GM18867 (cell line): Measurements from ENCODE around the gene SHISA6.

Source experiments
- ATAC-seq: cut with Tn5 transposase; IDR thresholded peaks from one replicate; pipeline ENCODE4 v1.9.1; 2021; ENCODE audit warnings: mild to moderate bottlenecking, moderate library complexity; ENCODE audit not compliant: unreplicated experiment

SHISA6 gene

DNA sequence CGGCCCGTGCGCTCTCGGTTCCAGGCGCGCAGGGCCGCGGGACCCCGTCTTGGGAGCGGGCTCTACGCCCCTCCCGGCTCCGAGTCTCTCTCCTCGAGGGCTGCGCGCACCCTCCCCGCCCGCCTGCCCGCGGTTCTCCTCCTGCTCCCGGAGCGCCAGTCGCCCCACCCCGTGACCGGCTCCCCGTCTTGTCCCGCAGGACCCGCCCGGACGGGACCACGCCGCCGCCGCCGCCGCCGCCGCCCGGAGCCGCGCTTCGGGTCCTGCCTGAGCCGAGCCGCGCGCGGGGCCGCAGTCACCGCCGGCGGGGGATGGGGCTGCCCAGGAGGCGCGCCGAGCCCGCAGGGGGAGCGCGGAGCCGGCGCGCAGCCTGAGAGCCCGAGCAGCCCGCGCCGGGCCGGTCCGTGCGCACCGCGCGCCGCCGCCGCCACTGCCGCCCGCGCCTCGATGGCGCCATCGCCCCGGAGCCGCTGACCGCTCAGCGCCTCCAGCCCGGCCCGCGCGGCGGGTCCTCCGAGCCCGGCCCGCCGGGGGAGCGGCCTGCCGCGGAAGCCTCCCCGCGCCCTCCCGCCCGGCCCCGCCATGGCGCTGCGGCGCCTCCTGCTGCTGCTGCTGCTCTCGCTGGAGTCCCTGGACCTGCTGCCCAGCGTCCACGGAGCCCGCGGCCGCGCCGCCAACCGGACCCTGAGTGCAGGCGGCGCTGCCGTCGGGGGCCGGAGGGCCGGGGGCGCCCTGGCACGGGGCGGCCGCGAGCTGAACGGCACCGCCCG, at the start of gene SHISA6:
Gene SHISA6, plus strand, starts transcription at position 373 of the 770 bp plus-strand sequence.
- ATAC-seq = no peak

DNA sequence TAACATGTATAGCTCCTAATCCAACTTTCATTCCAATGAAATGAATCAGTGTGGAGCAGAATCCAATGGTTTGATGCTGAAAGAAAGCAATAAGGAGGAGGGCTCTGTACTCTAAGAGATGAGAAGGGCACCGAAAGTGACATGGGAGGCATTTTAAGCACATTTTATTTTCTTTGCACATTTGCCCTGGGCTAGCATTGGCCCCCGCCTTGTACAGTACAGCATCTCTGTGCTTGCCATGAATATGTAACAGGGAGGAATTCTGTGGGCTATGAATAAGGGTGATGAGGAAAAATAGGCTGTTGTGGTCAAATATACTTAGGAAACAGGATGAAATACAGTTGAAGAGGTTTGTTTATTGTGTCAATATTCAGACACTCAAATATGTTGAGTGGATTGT, 45.2 kb upstream of the SHISA6 start:
- no peak for ATAC-seq

DNA sequence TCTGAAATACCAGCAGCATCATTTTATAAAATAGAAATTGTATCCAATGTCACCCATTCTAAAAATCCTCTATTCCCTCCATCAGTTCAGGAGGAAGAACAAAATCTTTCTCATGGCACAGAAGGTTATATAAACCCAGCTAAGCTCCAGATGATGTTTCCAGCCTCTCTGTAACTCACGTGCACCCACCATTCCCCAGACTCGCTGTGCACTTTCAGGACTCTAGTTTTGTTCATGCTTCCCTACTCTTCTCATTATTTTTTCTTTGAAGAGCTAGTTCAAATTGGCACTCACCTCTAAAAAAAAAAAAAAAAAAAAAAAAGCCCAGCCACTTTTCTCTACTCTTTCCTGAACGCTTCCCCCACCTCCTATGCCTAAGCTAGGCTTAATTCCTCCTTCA, 36.0 kb upstream of the SHISA6 start:
- ATAC-seq = no peak

DNA sequence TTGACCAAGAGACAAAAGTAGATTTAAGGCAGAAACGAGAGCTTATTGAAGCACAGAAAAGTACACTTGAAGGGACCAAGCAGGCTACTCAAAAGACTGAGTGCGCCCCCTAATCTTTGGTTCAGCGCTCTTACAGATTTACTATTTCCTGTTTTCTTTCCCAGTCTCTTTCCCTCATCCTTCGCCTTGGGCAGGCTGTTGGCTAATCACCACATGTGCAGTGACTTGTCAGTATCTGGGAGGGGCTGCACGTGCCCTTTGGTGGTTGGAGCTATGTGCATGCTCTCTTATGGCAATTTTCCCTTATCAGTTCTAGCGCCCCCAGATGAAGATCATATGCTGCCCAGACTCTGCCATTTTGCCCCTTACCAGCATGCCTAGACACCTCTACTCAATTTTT, 35.4 kb upstream of the SHISA6 start:
- ATAC-seq = no peak

DNA sequence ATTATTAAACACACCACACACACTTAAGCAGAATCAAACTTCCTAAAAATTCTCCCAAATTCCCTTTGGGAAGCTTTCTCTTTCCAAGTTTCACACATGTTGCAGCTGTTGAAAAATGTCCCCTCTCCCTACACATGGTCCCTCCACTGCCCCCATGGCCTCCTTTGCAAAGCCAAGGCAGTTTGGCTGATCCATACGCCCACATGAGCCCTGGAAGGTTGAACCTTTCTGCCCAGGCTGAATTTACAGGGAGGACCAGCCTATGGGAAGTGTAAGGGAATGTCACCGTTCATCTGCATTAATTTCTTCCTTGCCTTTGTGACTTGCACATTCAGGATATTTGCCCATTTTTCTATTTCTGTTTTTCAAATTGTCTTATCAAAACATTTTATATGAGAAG, 31.1 kb upstream of the SHISA6 start:
- ATAC-seq = no peak

DNA sequence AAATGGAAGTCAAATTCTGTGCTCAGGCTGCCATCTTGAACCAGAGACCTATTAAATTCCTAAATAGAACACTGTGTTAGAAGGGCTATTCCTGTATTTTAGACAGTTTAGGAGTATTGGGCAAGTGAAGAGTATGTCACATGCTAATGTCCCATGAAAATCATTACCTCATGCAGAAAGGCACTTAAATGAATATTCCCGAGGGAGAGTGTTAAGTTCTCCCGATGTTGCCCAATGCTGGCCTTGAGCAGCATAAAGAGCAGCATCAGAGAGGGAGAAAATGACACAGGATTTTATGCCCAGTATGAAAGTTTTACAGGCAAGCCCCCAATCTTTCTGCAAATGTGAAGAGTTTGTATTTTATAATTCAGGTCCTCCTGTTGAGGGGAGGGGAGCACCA, 28.2 kb upstream of the SHISA6 start:
- ATAC-seq = no peak

DNA sequence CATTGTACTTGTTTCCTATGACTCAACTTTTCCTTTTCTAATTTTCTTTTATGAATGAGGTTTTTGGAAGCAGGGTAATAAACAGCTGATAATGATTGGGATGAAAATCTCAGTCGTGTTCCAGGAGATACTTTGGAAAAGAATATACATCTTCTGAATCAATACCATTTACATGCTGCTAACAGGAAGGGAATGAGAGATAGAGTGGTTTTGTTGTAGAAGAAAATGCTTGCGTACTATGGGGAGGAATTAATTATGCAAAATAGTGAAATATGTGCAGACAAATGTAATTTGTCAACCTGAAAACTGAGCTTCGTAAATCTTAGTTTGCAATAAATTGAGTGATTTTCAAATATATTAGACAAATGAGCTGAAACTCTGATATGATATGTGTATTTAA, 24.0 kb upstream of the SHISA6 start:
- no peak for ATAC-seq

DNA sequence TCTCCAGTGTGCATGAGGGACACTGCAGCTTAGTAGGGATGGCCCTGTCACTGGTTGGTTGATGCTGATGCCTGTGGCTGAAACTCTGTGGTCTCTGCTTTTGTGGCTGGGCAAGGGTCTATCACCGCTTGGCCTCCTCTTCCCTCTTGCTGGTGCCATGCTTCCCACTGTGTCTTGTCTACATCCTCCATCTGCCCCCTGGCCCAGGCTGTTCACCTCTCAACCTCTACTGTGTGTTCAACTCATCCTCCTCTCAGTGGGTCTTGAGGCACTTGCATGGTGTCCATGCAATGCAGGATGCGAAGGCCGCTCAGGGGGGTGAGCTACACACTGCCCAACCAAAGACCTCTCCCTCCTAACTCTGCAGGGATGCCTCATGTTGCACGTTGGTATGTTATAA, 19.8 kb upstream of the SHISA6 start:
- ATAC-seq = no peak

DNA sequence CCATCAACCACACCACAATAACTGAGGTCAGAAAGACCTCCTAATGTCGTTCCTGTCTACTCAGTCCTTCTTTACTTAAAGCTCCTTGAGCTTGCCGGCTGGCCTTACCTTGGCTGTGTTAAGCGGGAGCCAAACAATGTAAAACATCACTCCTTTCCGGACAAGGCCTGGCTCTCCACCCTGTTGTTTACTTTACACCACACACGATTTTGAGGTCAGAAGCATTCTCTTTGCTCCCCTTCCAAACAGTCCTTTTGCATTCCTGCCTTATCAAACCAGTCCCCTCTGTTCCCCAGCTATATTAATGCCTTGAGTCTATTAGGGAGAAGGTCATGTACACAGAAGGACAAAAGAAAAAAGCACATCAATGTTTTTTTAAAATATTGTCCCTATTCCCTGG, 19.3 kb upstream of the SHISA6 start:
- no peak for ATAC-seq

DNA sequence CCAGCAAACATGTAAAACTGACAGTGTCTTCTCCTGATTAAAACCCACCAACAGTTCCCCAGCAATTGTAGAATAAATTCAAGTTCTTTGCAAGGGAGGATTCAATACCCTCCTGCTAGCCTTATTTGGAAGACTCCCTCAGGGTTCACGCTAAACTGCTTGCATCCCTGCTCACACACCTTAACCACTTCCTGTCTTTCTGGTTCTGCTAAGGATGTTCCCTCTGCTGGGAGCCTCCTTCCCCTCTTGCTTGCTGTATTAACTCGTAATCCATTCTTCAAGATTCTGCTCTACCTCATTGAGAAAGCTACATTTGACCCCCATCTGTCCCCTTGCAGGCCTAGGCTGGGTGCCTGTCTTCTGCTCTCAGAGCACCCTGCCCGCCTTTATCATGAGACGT, 2.3 kb upstream of the SHISA6 start:
- no peak for ATAC-seq

DNA sequence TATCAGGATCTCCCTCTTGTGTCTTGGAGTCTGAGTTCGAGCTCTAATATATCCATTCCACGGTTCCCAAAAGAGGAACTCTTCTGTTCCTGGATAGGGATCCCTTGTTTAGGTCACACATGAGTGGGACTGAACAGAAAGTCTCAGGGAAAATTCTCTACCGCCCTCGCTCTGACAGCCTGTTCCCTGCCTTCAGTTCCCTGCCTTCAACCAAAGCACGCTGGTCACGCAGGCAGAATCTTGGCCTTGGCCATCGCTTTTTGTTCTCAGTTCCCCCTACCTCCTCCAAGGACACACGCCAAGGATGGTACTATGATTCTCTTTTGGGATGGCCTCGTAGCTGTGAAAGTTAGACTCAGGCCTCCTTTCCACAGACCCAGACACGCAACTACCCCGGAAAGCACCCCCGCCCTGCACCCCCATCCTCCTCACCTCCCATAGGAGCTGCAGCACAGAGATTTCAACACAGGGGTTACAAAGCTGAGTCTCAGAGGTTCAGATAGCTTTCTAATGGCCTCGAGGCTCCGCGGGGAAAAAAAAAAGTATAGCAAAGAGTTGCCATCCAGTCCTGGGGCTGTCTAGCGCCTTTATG, 1.5 kb upstream of the SHISA6 start:
- no peak for ATAC-seq

DNA sequence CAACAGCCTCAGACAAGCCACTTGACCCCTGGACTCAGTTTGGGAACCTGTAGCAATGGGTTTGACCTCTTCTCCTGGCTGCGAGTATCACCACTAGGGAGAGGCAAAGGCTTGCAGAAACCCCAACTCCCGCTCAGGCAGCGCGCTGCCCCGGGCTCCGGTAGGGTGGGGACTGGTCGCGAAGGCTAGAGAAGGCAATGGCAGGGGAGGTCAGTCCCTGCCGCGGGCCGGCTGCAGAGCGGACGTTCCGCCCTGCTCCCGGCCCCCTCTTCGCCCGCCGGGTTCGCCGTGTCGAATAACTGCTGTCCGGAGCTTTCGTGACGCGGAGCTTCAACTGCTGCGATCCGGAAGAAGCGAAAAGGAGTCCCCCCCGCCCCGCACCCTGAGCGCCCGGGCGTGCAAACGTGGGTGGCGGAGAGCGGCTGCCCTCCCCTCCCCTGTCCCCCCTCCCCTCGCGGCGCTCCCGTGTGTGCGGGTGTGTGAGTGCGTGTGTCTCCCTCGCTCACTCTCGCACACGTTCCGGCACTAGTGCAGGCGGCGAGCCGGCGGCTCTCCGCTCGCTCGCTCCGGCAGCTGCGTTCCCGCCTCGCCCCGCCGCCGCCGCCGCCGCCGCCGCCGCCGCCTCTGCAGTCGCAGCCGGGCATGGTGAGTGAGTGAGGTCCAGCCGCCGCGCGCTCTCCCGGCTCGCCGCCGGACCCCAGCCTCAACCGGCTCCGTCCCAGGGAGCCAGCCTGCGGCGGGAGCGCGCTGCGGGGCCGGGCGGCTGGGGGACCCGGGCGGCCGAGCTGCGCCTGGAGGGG, 772 bp upstream of the SHISA6 start:
- ATAC-seq = no peak

DNA sequence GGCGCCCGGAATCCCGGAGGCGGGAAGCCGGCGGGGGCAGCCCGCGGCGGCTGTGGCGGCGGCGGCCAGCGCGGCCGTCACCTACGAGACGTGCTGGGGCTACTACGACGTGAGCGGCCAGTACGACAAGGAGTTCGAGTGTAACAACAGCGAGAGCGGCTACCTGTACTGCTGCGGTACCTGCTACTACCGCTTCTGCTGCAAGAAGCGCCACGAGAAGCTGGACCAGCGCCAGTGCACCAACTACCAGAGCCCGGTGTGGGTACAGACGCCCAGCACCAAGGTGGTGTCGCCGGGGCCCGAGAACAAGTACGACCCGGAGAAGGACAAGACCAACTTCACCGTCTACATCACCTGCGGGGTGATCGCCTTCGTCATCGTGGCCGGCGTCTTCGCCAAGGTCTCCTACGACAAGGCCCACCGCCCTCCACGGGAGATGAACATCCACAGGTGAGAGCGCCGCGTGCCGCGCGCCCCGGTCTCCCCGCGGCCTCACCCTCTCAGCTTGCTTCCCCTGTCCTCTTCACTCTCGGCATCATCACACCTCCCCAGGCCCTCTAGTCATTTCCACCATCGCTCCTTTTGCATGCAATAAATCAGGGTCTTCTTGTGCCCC, 706 bp downstream of the SHISA6 start:
- no peak for ATAC-seq

DNA sequence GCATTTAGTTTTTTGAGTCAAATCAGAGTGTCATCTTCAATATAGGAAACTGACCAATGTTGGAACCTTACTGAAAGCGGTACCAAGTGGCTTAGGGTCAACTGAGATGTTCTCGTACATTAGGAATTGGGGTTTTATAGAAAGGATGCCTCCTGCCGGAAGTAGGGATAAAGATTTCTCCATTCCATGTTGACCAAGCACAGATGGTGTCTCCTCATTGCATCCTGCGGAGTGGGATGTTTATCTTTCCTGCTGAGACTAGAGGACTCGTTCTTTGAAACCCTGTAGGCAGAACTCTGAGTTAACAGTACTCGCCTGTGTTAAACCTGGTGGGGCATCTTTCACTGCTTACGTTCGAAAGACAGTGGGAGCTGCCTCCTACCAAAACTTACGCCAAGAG, 1.4 kb downstream of the SHISA6 start:
- no peak for ATAC-seq

DNA sequence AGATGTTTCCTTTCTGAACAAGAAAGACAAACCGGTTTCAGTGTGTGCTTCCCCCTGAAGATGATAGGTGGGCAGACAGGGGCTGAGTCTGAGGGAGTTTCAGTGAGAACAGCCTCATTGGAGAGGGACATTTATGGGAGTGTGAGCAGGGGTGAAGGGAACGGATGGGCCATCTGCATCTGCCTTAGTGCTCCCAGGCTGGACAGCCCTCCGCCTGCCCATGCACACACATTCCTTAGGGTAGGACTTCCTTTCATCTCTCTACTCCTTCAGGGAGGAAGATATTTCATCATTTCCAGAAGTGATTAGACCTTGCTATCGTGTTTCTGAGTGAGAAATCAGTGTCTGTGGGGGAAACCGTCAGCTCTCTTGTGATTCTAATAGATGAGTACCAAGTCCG, 3.8 kb downstream of the SHISA6 start:
- ATAC-seq = no peak

DNA sequence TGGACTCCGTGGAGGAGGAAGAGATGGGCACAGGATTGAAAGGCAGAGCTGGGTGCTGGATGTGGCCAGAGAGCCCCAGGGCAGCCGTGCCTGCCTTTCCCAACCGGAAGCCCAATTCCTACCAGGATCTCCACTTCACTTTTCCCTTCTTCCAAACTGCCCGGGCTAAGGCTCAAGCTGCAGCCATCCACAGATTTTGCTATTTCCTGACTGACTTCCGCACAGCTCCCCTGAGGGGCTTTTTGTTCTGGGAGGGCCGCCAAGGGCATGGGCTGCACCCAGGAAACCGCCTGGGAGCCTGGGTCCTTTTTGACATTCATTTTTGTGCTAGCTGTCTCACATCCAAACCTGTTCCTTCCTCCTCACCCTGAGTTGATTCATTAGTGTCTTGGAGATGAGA, 4.2 kb downstream of the SHISA6 start:
- ATAC-seq = no peak

DNA sequence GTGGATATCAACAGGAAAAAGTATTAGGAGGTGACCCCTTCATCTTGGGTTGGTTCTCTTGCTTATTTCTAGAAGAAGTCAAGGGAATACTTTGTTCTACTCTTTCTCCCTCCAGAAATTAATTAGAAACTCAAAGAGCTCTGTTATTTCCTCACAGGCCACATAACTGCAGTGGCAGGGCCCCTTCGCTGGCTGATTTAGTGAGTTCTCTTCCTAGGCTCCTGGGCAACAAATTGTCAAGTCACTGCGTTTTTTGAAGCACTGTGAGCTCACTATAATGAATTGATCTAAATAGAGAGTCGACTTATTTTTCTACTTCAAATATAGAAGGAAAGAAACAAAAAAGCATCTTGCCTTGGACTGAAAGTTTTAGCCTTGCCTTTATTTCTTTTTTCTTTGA, 4.8 kb downstream of the SHISA6 start:
- no peak for ATAC-seq

DNA sequence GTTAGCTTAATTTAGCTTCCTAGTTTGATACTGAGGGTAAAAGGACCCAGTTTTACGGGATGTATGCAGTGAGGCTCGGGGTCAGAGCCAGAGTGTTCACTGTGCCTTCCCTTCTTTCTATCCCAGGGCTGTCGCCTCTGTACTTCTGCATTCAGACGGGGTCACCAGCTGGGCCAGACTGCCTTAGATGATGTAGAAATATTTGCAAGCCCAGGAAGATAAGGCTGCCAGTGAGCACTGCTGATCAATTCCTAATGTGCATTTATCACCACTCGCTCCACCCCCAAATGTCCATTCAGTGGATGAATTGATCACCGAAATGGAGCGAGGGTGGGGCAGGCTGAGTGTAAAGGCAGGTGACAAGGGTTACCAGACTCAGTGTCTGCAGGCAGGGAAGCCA, 9.1 kb downstream of the SHISA6 start:
- no peak for ATAC-seq

DNA sequence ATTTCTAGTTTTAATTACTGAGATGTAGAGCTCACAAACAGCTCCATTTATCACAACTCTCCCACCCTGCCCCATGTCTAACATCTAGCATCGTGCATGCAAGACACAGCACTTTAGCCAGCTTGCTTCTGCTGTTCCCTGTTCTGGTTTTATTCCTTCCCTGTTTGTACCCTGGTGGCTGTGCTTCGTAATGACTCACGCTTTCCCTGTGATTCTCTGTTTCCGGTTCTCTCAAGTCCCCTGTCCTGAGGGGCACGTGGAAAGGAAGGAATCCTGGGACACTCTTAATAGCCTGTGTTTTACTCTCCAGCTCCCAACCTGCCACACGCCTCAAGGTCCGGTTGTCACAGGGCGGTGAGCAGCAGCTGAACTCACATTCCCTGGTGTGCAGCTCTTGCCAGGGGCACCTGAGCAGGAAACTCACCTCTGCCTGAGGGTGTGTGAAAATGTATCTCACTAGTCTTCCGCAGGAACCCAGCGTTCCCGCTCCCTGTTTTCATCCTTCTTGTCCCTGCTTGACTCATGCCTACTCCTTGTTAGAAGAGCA, 10.6 kb downstream of the SHISA6 start:
- no peak for ATAC-seq

DNA sequence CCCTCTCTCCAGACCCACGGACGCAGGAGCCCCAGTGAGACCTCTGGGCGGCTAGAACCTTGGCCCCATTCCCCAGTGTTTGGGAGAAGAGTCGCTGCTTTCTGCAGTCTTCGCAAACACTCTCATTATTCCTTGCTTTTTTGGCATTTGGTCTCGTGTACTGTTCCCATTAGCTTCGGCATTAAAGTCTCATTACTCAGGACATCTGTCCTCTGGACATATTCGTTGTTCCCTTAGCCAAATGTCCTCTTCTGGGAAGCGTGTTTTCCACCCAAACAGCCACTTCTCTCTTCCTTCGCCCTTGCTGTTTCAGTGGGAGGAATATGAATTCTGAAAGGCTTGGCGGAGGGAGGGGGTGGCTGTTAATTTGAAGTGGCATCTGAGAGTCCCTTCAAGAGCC, 11.1 kb downstream of the SHISA6 start:
- ATAC-seq = no peak

DNA sequence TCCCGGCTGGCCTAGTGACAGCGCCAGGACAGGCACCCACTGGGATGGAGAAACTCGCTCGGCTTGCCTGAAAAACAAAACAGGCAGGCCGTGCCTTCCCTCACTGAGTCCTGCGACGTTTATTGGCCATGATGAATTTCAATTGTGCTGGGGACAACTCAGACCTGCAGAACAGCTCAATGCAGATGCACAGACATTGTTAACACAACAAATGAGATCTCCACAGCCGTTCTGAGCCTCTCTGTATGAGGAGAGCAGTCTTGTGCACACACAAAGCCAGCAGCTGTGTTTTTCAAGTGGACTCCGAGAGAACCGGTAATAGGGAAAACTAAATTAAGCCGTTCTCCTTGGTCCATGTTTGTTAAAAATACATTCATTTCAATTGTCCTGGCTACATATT, 15.9 kb downstream of the SHISA6 start:
- no peak for ATAC-seq
